NCI-H146 (cell line): ENCODE data around the gene RBFA.
"Not testable (repeated sequence)": the region's sequence is repeated elsewhere in the genome, so short reads cannot be mapped to it uniquely, and the experiment has no call there.

Experiments
- DNase-seq: peaks from one replicate; lab custom pipeline; 2025; lab: John Stamatoyannopoulos, UW

Gene RBFA, protein sequence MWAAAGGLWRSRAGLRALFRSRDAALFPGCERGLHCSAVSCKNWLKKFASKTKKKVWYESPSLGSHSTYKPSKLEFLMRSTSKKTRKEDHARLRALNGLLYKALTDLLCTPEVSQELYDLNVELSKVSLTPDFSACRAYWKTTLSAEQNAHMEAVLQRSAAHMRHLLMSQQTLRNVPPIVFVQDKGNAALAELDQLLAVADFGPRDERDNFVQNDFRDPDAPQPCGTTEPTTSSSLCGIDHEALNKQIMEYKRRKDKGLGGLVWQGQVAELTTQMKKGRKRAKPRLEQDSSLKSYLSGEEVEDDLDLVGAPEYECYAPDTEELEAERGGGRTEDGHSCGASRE

DNA sequence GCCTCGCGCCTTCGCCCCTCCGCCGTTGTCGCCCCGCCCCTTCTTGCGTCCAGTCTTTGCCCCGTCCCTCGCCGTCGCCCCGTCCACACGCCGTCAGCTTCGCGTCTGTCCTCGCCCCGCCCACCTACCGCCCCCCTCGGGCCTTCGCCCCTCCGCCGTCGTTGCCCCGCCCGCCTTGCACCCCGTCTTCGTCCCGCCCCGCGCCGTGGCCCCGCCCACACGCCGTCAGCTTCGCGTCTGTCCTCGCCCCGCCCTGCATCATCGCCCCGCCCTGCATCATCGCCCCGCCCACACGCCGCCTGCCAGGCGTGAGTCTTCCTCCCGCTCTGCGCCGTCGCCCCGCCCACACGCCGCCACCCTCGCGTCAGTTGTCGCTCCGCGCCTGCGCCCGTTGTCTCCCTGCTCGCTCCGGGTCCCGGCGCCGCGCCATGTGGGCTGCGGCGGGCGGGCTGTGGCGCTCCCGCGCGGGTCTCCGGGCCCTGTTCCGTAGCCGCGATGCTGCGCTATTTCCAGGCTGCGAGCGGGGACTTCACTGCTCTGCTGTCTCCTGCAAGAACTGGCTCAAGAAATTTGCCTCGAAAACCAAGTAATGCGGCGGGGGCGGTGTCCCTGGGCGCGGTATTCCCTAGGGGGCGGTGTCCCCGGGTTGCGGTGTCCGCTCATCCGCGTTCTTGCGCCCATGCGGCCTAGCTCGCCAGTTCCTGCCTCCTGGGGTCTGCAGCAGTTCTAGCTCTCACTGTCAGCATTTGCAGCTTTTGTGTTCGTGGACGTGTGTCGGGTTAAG lies at the start of gene RBFA:
Gene RBFA, plus strand, starts transcription at position 367 of the 784 bp plus-strand sequence. Its CDS starts 62 bp downstream, at position 429.
- peak; percentile 100 for DNase-seq

DNA sequence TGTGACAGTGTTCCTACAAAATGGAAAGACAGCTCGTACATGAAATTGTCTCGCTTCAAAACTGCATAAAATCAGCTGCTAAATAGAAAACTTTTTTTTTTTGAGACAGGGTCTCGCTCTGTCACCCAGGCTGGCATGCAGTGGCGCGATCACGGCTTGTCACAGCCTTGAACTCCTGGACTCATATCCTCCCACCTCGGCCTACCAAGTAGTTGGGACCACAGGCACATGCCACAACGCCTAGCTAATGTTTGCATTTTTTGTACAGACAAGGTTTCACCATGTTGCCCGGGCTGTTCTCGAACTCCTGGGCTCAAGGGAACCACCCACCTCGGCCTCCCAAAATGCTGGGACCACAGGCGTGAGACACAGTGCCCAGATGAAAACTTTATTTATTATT lies 49.1 kb upstream of the RBFA start:
- DNase-seq, result no peak

DNA sequence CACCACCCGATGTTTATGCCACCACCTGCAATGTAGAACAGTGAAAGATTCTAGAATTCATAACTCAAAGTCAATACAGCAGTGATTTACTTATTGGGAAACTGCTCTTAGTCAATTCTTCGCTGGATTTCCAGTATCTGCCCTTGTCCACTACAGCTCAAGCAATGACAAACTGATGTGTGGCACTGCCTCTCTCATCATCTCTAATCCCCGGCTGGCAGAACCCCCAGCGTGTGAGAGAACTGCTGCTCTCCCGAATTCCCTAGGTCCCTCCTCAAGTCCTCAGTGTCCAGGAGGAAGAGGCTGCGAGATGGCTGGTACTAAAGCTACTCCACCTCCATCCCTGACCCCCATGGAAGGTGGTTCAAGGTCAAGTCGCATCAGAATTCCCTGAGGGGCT lies 47.5 kb upstream of the RBFA start:
- peak; percentile 18 for DNase-seq

DNA sequence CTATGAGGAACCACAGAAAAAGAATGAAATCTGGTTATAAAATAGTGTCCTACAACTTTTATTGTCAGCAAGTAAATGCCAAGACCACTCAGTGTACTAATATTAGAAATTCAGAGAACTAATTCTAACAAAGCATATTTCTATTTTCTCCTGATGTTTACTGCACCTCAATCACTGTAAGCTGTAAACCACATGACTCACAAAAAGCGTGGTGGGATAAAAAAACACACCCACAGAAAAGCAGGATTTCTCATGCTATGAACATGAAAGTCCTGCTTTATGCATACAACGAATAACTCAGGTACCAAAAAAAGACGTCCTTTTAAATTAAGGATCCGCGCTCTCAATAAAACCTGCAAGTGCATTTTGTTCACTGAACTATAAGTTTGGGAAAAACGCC lies 46.7 kb upstream of the RBFA start:
- no peak for DNase-seq

DNA sequence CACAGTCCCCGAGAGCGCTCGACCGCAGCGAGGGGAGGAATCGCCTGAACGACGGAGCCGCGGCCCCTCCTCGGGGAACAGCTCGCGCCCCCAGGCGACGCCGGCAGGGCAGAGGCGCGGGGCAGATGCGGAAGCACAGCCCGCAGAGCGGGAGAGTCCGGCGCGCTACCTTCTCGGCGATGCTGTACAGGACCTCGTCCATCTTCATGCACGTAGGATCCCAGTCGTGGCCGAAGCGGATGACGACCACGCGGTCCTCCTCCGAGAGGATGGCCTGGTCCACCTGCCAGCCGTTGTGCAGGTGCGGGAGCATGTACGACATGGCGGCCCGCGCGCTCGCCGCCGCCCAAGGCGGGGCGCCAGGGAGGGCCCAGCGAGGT lies 46.2 kb upstream of the RBFA start:
- DNase-seq, result peak; percentile 91

DNA sequence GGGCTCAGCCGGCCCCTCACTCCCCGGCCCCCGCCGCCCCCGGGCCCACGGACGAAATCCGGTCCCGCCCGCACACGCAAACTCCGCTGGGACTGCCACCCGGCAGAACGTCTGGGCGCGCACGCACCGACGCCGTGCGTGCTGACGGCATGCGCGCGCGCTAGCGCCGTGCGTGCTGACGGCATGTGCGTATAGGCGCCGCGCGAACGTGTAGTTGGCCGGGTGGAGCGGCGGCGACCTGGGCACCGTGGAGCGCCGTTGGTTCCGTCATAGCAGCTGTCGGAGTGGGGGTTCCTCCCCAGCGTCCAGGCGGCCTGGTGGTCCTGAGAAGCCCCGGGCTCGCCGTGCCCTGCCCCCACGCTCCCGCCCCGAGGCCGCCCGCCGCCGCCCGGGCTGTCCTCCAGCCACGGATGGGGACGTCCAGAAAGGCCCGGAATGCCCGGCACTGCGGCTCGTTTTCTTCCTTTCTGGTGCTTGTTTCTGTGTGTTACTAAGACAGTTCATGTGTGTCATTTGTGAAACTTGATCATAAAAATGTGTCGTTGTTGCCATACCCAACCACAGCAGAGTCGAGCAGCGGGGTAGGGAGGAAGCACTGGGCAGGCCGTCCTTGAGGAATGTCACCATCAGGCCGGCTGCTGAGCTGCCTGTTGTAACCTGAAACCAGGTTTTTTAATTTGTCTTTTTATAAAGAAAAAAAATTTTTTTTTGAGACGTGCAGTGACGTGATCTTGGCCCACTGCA lies 45.6 kb upstream of the RBFA start, which contains the start of gene TXNL4A:
Gene TXNL4A, minus strand, starts transcription at position 113 of the 744 bp plus-strand sequence. CDS start 171 bp downstream, outside the sequence.
- peak; percentile 95 for DNase-seq

DNA sequence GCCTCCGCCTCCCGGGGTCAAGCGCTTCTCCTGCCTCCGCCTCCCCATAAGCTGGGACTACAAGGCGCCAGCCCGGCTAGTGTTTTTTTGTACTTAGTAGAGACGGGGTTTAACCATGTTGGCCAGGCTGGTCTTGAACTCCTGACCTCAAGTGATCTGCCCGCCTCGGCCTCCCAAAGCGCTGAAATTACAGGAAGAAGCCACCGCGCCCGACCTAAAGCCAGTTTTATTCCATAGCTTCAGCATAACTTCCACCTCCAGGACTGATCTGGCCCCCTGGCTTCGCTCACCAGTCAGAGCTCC lies 45.1 kb upstream of the RBFA start:
- peak; percentile 46 for DNase-seq

DNA sequence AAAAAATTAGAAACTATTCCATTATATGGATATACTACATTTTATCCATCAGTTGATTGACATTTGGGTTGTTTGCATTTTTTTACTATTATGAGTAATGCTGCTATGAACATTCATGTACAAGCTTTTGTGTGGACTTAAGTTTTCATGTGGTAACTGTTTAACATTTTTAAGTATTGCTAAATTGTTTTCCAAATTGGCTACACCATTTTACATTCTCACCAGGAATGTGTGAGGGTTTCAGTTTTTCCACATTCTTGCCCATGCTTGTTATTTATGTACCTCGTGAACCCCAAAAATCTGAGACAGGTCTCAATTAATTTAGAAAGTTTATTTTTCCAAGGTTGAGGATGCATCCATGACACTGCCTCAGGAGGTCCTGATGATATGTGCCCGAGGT lies 42.7 kb upstream of the RBFA start:
- no peak for DNase-seq

DNA sequence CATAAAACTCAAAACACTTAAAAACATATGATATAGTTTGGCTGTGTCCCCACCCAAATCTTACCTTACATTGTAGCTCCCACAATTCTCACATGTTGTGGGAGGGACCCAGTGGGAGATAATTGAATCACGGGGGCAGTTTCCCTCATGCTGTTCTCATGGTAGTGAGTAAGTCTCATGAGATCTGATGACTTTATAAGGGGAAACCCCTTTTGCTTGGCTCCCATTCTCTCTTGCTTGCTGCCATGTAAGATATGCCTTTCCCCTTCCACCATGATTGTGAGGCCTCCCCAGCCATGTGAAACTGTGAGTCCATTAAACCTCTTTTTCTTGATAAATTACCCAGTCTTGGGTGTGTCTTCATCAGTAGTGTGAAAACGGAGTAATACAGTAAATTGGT lies 34.5 kb upstream of the RBFA start:
- not testable (repeated sequence) for DNase-seq

DNA sequence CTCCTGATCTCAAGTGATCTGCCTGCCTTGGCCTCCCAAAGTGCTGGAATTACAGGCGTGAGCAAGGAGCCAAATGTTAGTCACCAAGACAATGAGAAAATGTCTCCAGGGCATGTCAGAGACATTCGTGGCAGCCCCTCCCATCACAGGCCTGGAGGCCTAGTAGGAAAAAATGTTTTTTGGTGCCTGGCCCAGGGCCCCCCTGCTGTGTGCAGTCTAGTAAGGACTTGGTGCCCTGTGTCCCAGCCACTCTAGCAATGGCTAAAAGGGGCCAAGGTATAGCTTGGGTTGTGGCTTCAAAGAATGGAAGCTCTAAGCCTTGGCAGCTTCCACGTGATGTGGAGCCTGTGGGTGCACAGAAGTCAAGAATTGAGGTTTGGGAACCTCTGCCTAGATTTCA lies 33.4 kb upstream of the RBFA start:
- no peak for DNase-seq

DNA sequence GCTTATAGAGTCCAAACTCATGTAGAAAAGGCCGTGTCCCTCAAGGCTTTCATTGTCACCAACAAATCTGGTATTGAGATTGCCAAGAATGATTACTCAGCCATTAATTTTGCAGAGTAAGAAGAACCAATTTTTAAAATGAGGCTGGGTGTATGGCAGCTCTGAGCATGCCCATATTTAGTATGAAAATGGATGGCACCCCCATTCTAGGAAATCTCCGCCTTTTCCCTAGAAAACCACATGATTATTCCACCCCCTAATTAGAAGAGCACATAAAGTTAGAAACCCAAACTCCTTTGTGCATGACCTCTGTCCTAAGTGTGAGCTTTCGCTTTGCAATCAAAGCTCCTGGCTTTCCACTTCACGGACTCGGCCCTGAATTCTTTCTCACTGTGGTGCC lies 31.8 kb upstream of the RBFA start:
- no peak for DNase-seq

DNA sequence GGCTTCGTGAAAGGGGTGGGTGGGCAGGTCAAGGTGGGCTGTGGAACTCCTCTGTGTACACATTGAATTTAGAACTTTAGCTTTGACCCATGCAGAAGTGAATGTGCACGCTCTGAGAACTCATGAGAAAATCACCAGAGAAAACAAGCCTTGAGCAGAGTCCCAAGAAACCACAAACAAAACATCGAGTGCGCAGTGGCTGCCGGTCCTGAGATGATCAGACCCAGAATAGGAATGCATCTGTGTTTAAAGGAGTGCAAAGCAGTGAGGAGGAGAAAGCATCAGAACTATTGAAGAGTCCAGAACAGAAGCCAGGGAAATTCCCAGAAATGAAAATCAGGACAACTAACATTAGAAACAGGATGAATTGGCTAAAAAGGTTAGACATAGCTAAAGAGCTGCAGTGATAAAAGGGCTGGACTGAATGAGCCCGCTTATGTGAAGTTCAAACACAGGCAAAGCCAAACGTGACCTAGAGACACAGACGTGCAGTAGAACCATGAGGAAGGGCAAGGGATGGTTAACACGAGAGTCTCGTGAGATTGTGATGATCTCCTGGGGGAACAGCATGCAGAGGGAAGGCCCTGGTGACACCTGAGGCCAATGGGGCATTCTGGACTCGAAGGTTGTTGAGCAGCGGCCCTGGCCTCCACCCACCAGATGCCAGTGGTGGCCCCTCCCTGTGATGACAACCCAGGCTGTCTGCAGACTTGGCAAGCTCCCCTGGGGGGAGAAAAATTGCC lies 29.5 kb upstream of the RBFA start:
- DNase-seq, result peak; percentile 13

DNA sequence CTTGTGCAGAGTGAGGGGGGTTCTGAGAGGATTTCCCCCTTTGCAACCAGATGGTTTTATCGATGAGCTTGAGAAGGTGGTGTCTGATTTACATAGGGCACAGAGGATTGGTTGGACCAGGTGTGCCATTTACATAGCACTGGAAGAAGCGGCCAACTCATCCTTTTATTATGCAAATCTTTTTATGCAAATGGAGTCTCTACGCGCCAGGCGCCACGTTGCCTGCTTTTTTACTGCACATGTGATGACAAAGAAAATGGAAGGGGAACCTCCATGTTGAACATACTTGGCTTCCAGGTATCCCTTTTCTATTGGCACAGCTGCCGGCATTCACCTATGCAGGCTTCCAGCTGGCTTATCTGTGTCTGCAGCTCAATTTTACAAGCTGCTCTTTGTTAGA lies 27.5 kb upstream of the RBFA start:
- DNase-seq, result peak; percentile 83

DNA sequence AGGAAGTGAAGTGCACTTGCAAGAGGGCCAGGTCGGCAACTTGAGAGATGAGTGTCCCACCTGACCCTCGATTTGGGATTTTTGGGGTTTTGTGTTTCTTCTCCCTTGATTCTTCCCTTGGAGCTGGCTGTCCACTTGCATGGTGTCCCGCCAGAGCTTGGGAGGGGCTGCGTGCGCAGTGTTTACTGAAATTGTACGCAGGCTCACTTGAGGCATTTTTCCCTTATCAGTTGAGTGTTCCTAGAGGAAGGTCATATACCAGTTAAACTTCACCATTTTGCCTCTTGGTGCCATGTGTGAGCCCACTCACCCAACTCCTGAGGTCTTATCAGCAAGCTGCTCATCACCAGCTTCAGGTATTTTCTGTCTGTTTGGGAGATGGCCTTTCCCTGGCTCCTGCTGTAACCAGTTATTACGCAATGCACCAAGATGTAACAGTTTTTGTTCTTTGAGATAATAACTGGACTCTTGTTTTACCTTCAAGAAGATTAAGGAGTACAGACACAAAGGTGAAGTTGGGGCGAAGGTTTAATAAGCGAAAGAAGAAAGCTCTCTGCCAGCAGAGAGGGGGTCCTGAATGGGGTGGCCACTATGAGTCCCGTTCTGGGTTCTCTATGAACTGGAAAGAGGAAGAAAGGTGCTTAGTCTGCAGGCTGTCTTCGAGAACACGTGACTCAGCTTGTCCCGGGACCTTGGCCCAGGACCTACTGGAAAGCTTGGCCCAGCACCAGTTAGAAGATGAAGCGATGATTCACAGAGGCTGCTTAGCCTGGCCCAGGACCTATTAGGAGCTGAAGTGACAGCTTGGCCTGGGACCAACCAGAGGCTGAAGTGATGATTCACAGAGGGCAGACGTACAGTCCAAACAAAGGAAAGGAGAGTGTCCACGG lies 24.3 kb upstream of the RBFA start:
- DNase-seq, result no peak

DNA sequence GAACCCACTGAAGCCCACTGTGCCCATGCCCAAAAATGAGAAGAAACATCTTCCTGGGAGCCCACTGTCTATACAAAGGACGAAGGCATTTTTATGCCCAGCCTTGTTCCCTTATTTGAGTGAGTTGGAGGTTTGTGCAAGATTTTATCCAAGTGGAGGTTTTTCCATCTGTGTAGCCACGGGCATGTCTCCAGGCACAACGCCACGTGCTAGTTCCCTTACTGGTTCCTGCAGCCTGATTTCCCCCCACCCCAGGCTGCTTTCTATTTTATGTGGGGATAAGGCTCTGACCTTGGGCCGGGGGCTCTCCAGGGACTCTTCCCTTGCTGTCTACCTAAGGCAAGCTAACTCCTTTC lies 23.7 kb upstream of the RBFA start:
- DNase-seq, result no peak

DNA sequence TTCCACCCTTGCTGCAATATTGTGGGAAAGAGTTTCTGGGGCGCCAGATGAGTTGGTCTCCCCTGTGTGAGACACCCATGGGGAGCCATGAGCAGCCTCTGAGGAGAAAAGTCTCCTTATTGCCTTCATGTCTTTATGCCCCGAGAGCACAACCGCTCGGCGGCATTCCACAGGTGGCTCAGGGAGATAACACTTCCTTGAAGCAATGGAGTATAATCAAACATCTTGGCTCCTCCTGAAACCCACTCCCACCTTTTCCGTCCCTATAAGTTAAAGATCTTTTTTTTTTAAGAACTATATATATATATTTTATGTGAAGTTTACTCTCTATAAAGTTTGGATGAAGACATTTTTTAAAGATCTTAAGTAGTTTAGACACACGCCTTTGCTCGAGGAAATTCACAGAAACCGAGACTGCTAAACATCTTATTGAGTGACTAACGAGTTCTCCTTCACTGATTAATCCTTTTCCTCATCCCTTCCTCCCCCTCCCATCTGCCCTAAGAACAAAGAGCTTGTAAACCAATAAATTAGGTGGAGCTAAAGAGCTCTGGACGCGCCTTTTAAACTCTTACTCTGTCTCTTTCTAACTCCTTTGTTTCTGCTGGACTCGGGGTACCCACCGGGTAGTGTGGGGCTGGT lies 22.6 kb upstream of the RBFA start:
- not testable (repeated sequence) for DNase-seq

DNA sequence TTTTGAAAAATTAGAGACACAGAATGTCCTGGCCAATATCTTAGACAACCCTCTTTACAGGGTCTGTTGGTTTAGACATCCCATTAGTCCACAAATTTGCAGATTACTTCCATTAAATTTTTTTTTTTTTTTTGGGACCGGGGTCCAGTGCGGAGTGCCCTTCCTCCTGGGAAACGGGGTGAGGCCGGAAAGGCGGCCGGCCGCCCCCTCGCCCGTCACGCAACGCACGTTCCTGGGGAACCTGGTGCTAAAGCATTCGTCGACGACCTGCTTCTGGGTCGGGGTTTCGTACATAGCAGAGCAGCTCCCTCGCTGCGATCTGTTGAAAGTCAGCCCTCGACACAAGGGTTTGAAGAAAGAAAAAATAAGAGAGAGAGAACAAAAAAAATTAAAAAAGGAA lies 21.5 kb upstream of the RBFA start:
- DNase-seq, result no peak

DNA sequence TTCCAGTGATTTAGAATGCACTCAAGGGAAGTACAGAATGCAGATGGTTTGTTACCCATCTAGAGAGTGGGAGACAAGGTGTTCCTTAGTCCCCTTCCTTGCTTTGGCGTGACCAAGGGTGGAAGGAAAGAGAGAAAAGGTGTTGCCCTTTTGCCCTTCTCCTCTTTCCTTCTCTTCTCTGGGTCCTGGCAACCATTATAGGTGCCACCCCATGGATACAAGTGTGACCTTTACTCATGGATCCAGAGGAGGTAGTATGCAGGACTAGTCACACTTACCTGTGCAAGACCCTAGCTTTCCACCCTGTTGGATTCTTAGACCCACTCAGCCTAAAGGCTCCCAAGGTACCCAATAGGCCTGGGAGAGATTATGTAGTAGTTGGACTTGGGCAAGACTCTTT lies 11.6 kb upstream of the RBFA start:
- DNase-seq, result no peak

DNA sequence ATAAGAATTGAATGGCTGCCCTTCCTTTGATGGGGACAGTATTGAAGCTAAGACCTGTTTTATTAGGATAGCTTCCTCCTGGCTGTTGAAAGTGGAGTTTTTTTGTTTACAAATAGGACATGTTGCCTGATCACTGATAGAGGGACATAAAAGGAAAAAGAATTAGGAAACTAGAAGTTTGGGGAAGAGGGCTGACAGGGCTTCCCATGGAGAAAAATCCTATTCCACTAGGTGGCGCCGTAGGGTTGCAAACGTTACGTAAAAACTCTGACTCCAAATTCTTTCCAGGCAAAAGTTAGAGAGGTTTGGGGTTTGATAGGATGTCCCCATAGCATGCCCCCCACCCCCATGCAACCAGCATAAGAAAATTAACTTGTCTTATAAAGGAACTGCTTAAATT lies 11.1 kb upstream of the RBFA start:
- DNase-seq, result no peak

DNA sequence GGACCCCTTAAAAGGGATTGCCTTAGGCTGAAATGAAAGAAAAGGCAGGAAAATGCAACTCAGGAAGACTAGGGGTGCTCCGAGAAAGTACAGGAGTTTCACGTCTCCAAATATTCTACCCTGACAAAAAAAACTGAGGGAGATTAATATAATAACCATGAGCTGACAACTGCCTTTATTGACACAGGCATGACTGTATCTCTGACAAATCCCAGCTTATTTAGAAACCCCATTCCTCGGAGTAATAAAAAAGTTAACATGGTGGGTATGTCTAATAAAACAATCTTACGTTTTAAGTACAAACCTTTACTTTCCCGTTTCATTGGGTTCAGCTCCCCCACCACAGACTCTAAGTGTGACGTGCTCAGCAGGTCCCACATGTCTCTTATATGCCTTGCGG lies 7.9 kb upstream of the RBFA start:
- DNase-seq, result no peak

DNA sequence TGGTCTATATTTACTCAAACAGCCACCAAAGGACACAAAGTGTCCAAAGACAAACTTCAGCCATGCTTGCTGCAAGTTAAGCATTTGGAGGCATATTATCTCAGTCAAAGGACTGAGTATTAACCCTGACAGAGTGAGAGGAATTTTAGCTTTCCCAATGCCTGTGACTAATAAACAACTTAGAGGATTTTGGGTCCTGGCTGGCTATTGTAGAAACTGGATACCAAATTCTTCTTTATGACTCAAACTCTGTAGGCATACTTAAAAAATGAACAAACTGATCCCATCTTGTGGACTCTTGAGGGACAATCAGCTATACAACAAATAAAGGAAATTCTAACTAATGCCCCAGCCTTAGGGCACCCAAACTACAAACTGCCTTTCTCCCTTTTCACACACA lies 6.5 kb upstream of the RBFA start:
- not testable (repeated sequence) for DNase-seq
